Measurements from ENCODE around the gene KREMEN2.

DNA sequence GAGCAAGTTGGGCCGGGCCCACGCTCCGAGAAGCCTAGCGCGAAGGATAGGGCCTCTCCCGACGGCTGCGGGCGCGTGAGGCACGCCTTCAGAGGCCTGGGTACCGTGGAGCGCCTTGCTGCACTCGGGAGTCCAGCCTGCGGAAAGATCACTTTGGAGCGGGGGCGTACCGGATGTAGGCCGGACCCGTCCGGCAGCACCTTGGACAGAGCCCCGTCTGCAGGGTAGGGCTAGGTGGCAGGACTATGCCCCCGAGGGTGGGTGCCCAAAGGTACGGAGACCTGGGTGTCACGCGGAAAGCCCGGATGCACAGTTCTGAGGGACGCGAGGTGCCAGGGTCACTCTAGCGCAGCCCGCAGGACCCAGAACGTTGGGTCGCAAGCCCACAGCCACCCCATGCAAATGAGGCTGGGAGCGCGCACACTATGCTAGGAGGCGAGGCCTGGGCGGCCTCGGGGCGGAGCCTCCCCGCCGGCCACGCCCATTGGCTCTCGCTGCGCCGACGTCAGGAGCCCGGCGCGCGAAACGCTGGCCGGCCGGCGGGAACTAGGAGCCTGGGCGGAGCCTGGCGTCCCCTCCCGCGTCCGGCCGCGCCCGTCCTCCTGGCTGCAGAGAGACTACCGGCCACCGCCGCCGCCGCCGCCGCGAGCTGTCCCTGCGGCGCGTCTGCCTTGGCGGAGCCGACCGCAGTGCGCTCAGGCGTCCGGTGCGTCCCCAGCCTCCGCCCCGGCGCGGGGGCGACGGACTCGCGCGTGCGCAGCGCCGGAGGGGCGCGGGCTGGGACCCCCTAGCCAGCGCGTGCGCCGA lies 4.9 kb downstream of the KREMEN2 start, which contains the start of gene PAQR4:
- TF ChIP-seq, protein P1, sequence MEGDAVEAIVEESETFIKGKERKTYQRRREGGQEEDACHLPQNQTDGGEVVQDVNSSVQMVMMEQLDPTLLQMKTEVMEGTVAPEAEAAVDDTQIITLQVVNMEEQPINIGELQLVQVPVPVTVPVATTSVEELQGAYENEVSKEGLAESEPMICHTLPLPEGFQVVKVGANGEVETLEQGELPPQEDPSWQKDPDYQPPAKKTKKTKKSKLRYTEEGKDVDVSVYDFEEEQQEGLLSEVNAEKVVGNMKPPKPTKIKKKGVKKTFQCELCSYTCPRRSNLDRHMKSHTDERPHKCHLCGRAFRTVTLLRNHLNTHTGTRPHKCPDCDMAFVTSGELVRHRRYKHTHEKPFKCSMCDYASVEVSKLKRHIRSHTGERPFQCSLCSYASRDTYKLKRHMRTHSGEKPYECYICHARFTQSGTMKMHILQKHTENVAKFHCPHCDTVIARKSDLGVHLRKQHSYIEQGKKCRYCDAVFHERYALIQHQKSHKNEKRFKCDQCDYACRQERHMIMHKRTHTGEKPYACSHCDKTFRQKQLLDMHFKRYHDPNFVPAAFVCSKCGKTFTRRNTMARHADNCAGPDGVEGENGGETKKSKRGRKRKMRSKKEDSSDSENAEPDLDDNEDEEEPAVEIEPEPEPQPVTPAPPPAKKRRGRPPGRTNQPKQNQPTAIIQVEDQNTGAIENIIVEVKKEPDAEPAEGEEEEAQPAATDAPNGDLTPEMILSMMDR (IDR thresholded peaks at IDR 0.05): peak in 2 of 4 experiments; percentile 9 to 25
- TF ChIP-seq POLR2A (IDR thresholded peaks at IDR 0.05) (no peak), POLR2AphosphoS5 (IDR thresholded peaks at IDR 0.05) (no peak), EP300 (IDR thresholded peaks at IDR 0.05) (no peak)
